GM20000 (cell line): ENCODE results near the gene RICTOR.

ENCODE experiments used
- DNase-seq: peaks from one replicate; pipeline ENCODE4 v3.0.0; 2012; ENCODE audit warnings: low spot score
- TF ChIP-seq, protein P1 (sequence below): IDR thresholded peaks from 2 replicates; pipeline ENCODE4 v1.5.1; 2012; ENCODE audit warnings: mild to moderate bottlenecking, control low read depth; ENCODE audit errors: extremely low read depth, missing control alignments

Gene RICTOR

DNA sequence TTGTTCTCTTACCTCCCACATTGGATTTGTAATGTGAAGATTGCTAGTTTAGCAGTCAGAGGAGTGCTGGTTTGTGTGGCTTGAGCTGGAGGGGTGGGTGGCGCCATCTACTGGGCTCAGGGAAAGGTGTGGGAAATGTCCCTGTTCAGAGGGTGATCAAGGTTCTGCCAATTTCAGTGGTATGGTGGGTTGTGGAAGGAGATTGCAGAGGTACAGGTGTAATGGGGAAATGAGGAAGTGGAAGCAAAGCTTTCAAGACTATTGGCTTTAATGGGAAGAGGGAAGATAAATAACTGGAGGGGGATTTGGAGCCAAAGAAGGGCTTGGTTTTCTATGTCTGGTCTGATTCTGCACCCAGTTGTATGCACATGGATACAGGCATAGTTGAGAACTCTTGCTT is 152.0 kb downstream of the RICTOR start:
- DNase-seq = peak; percentile 63
- TF ChIP-seq, protein P1, sequence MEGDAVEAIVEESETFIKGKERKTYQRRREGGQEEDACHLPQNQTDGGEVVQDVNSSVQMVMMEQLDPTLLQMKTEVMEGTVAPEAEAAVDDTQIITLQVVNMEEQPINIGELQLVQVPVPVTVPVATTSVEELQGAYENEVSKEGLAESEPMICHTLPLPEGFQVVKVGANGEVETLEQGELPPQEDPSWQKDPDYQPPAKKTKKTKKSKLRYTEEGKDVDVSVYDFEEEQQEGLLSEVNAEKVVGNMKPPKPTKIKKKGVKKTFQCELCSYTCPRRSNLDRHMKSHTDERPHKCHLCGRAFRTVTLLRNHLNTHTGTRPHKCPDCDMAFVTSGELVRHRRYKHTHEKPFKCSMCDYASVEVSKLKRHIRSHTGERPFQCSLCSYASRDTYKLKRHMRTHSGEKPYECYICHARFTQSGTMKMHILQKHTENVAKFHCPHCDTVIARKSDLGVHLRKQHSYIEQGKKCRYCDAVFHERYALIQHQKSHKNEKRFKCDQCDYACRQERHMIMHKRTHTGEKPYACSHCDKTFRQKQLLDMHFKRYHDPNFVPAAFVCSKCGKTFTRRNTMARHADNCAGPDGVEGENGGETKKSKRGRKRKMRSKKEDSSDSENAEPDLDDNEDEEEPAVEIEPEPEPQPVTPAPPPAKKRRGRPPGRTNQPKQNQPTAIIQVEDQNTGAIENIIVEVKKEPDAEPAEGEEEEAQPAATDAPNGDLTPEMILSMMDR = peak; percentile 76

DNA sequence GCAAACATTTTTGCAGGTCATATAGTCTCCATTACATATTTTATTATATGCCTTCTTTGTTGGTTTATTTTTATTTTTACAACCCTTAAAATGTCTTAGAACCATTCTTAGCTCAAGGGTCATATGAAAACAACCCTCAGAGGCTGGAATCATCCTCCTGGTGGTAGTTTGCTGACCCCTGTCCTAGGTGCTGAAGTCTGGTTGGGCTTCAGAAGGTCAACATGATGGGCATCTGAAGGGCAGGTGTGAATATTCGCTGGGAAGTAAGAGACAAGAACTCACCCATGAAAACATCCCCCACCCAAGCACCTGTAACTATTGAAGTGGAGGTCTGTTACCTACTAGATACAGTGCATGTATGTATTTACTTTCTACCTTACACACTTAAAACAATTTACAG is 153.0 kb downstream of the RICTOR start:
- DNase-seq = no peak
- TF ChIP-seq, protein P1 = no peak

DNA sequence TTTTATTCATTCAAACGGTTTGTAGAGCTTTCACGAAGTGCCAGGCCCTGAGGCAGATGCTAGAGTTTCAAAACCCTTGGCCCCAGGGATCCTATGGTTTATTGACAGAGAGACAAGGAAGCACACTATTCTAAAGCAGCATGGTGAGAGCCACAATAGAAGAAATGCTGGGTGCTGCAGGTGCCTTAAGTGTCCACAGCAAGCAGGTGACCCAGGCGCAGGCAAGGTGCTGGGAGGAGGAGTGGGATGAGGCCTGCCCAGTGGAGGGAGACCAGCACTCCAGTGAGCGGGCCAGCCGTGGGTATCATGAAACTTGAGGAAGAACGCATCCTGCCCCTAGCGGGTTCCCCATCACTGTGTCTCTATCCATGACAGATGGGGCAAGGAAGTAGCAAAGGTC is 157.4 kb downstream of the RICTOR start:
- TF ChIP-seq, protein P1 = no peak

DNA sequence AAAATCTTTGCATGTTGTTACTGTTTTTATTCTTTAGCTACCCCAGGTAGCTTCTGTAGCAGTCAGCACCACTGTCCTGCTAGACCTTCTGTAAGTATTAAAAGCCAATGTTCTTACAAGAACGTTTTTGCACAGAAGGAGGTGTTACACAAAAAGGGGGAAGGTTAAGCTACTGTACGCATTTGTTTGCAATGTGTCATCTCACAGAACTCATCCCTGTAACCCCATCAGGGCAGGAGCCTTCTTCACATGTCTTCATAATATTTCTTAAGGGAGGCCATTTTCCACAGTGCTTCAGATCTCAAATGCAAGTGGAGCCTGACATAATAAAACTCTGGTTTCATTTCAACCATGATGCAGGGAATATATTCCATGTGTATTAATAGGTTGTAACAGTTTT is 160.5 kb downstream of the RICTOR start:
- TF ChIP-seq, protein P1 = no peak
- no peak for DNase-seq

More for the DNA sequence above, 157.4 kb downstream of the RICTOR start:
- DNase-seq = no peak

DNA sequence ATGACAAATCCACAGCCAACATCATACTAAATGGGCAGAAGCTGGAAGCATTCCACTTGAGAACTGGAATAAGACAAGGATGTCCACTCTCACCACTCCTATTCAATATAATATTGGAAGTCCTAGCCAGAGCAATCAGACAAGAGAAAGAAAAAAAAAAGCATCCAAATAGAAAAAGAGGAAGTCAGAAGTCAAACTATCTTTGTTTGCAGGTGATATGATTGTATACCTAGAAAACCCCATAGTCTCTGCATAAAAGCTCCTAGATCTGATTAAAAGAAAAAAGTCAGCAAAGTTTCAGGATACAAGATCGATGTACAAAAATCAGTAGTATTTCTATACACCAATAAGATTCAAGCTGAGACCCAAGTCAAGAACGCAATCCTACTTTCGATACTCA is 162.3 kb downstream of the RICTOR start:
- DNase-seq = no peak
- TF ChIP-seq, protein P1 = no peak

DNA sequence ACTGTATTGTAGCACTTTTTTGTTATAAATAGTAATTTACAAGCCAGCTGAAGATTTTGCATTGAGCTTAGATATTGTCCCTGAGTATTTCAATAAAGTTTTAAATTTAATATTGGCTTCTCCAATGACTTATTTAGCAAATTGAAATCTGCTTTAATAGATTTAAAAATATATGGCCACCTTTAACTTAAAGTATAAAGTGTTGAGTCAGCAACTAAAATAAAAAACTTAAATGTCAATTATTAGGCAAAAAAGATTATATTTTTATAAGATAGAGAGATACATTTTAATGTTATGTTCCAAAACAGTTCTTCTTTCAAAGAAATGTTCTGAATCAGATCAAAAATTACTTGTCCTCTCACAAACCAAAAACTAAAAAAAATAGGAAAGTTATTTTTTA is 167.7 kb downstream of the RICTOR start:
- TF ChIP-seq, protein P1 = no peak
- no peak for DNase-seq

DNA sequence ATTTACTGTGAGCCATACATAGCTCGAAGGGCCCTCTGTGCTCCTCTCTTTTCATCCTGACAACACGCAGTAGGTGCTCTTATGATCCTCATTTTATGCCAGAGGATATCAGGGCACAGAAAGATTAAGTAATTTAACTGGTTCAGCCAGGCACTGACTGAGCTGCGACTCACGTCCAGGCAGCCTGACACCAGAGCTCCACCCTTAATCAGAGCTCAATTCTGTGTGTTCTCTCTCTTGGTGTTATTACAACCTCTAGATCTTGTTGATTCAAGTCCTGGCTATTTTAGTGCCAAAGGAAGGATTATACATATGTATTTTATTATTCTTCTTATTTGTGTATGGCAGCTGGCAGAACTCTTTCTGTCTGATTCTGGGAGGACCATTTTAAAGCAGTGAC is 168.7 kb downstream of the RICTOR start:
- no peak for DNase-seq
- TF ChIP-seq, protein P1 = no peak
